K562 (cell line): Measurements from ENCODE around the gene CLDN11. TPM values are rescaled to one million over a fixed set of nuclear protein-coding genes. Genes with fewer than 3 reads are reported as not detected.

Experiments
- ATAC-seq: fragments of 200-7000 bp; cut with Tn5 transposase; 3 replicates; pipeline ENCODE4 v1.9.1; 2020; ENCODE audit warnings: moderate library complexity
- BruUV-seq: library from RNA; stranded (reverse); fragments of 400-500 nt; replicated peaks from 2 replicates; lab custom pipeline; 2021; lab: Mats Ljungman, UMichigan
- CTCF ChIA-PET: fragments of 300-600 bp; formaldehyde crosslinking; extraction: SDS; loops from one replicate; lab custom pipeline; 2021; ENCODE audit warnings: low intra/inter-chr PET ratio; lab: Yijun Ruan, JAX
- POLR2A ChIA-PET: fragments of 300-600, 350-650 bp; sonication (Branson Sonifier 250); formaldehyde crosslinking; extraction: SDS; loops from one replicate; lab custom pipeline; 2021; ENCODE audit warnings: antibody characterized with exemption, inconsistent platforms; lab: Yijun Ruan, JAX
- DNase-seq, 4 experiments: peaks; one replicate each; pipeline versions ENCODE4 v3.0.0 to v3.0.0-alpha.2; 2011 to 2018; ENCODE audit warnings: low spot score in 3 of 4, mixed read lengths in 3 of 4; ENCODE audit errors: extremely low read depth in 1 of 4
- FAIRE-seq: peaks from 2 replicates; lab custom pipeline; 2011; peaks lifted over from hg19 to GRCh38; lab: Jason Lieb, UNC
- H2AFZ ChIP-seq: 2 replicates; pipeline ENCODE4 v1.6.0; 2011; ENCODE audit warnings: low read depth, low read length, control low read depth, inconsistent platforms
- H3K27ac ChIP-seq: fragments of 200-600 bp; 3 replicates; pipeline ENCODE4 v1.8.0; 2011; ENCODE audit warnings: low read depth, mild to moderate bottlenecking, control low read depth, inconsistent platforms, low read length, moderate library complexity, mixed read lengths; ENCODE audit errors: extremely low read depth
- H3K27me3 ChIP-seq, 2 experiments: fragments of 300-600 bp in 1 of 2; 2 replicates in 1 of 2; 3 replicates in 1 of 2; pipeline versions ENCODE4 v1.6.0 to v1.8.0; 2011; ENCODE audit warnings: inconsistent platforms in 2 of 2, low read length in 2 of 2, mild to moderate bottlenecking in 1 of 2, mixed read lengths in 1 of 2, moderate library complexity in 1 of 2; ENCODE audit not compliant: control insufficient read depth in 2 of 2, insufficient read depth in 2 of 2
- H3K36me3 ChIP-seq: fragments of 300-600 bp; 3 replicates; pipeline ENCODE4 v1.8.0; 2011; ENCODE audit warnings: mild to moderate bottlenecking, low read length, inconsistent platforms; ENCODE audit not compliant: control insufficient read depth, insufficient read depth
- H3K4me1 ChIP-seq, 2 experiments: fragments of 200-600 bp in 1 of 2; replicated peaks in 1 of 2; 2 replicates in 1 of 2; 3 replicates in 1 of 2; pipeline versions ENCODE4 v1.5.1 to v1.8.0; 2011; ENCODE audit warnings: inconsistent platforms in 2 of 2, low read length in 2 of 2, mild to moderate bottlenecking in 1 of 2, mixed read lengths in 1 of 2, moderate library complexity in 1 of 2; ENCODE audit not compliant: control insufficient read depth in 2 of 2, insufficient read depth in 2 of 2
- H3K4me2 ChIP-seq: 2 replicates; pipeline ENCODE4 v1.6.1; 2011; ENCODE audit warnings: low read length, control low read depth, inconsistent platforms, mixed read lengths; ENCODE audit not compliant: insufficient read depth
- H3K4me3 ChIP-seq: fragments of 200-600 bp; sonication (generic), shearing (Covaris generic); 2 replicates; pipeline ENCODE4 v1.5.1; 2016; ENCODE audit warnings: control low read depth, inconsistent platforms
- H3K79me2 ChIP-seq: fragments of 200-600 bp; 3 replicates; pipeline ENCODE4 v1.8.0; 2011; ENCODE audit warnings: low read length, inconsistent platforms; ENCODE audit not compliant: control insufficient read depth, insufficient read depth
- H3K9ac ChIP-seq, 2 experiments: 2 replicates each; pipeline versions ENCODE4 v1.6.0 to v1.6.1; 2011; ENCODE audit warnings: low read depth in 2 of 2, low read length in 2 of 2, control low read depth in 1 of 2, inconsistent platforms in 1 of 2, mild to moderate bottlenecking in 1 of 2, mixed read lengths in 1 of 2; ENCODE audit not compliant: insufficient read depth in 1 of 2
- H3K9me1 ChIP-seq: one replicate; pipeline ENCODE4 v1.6.0; 2011; ENCODE audit warnings: inconsistent platforms, mild to moderate bottlenecking, low read length, moderate library complexity; ENCODE audit not compliant: control insufficient read depth, insufficient read depth
- H3K9me3 ChIP-seq: replicated peaks from 2 replicates; pipeline ENCODE4 v1.5.1; 2011; ENCODE audit warnings: low read depth, low read length, inconsistent platforms; ENCODE audit not compliant: control insufficient read depth, insufficient read depth
- H4K20me1 ChIP-seq: replicated peaks from 2 replicates; pipeline ENCODE4 v1.6.1; 2011; ENCODE audit warnings: low read length, inconsistent platforms, mixed read lengths; ENCODE audit not compliant: control insufficient read depth, insufficient read depth
- FOXK2 ChIP-seq, 2 experiments: fragments of 450-650 bp; IDR thresholded peaks in 1 of 2; conservative IDR thresholded peaks in 1 of 2; 2 replicates each; pipeline ENCODE4 v1.6.1; 2016; ENCODE audit warnings: low read depth in 2 of 2, mild to moderate bottlenecking in 1 of 2
- HMGN3 ChIP-seq: IDR thresholded peaks from 2 replicates; pipeline ENCODE4 v1.6.1; 2011; ENCODE audit warnings: borderline replicate concordance, low read depth, mild to moderate bottlenecking, mixed read lengths, low read length; ENCODE audit not compliant: insufficient read length; ENCODE audit errors: extremely low read depth
- KAT2B ChIP-seq: IDR thresholded peaks from one replicate; pipeline ENCODE4 v1.6.1; 2012; ENCODE audit warnings: low read depth, mild to moderate bottlenecking, control low read depth, inconsistent platforms, low read length, moderate library complexity
- NONO ChIP-seq, 2 experiments: fragments of 200-400 bp in 1 of 2; fragments of 450-650 bp in 1 of 2; formaldehyde crosslinking in 1 of 2; IDR thresholded peaks; 2 replicates each; pipeline ENCODE4 v1.6.1; 2017; ENCODE audit warnings: low read depth in 2 of 2, mild to moderate bottlenecking in 2 of 2, moderate library complexity in 2 of 2, low read length in 1 of 2
- TAF1 ChIP-seq: IDR thresholded peaks from 2 replicates; pipeline ENCODE4 v1.6.1; 2011; ENCODE audit warnings: mild to moderate bottlenecking, low read length, moderate library complexity; ENCODE audit not compliant: insufficient read depth, control insufficient read depth, severe bottlenecking; ENCODE audit errors: extremely low read depth
- TAF15 ChIP-seq: fragments of 200-400 bp; formaldehyde crosslinking; IDR thresholded peaks from 2 replicates; pipeline ENCODE4 v1.6.1; 2017; ENCODE audit warnings: mild to moderate bottlenecking, low read depth, low read length, moderate library complexity
- WGBS: fragments of 100-300 bp; shearing (Covaris generic); methylation state at CpG from one replicate; pipeline ENCODE4 v1.1.6; 2016; ENCODE audit warnings: low coverage, mixed read lengths; ENCODE audit not compliant: insufficient coverage; ENCODE audit errors: missing lambda C conversion rate; 5-methylcytosine and 5-hydroxymethylcytosine counted together
- in situ Hi-C: fragments of 300-500 bp; cut with MboI; formaldehyde crosslinking; loops from 4 replicates; pipeline ENCODE4 v1.15.0; 2018; ENCODE audit warnings: inconsistent platforms, mixed read lengths
- intact Hi-C: fragments of 100-400 bp; cut with micrococcal nuclease; formaldehyde crosslinking; loops from 2 replicates; pipeline ENCODE4 v1.14.2; 2022
- polyA plus RNA-seq, 8 experiments: library from polyadenylated mRNA; depleted of rRNA in 4 of 8; stranded (reverse) in 5 of 8; unstranded in 3 of 8; fragments of >200 nt; fragmentation: Nextera tagmentation in 2 of 8; fragmentation: Illumina TruSeq in 1 of 8; extraction: Ambion mirVana in 2 of 8; extraction: Trizol in 1 of 8; gene quantifications; 2 replicates each; pipeline versions ENCODE4 v1.2.1 to v1.2.3, GENCODE V29; 2011 to 2014; ENCODE audit warnings: inconsistent platforms in 1 of 8, missing spikeins in 1 of 8
- total RNA-seq, 7 experiments: library from RNA; depleted of rRNA in 6 of 7; stranded (reverse); fragments of >200 nt in 6 of 7; fragmentation: Illumina TruSeq in 2 of 7; extraction: Trizol in 2 of 7; gene quantifications; 2 replicates each; pipeline versions ENCODE4 v1.2.1 to v1.2.3, GENCODE V29; 2011 to 2021; ENCODE audit warnings: low replicate concordance in 1 of 7
- TF ChIP-seq, protein P1 (sequence below): fragments of 250-450 bp; sonication (Bioruptor Pico); IDR thresholded peaks from 2 replicates; pipeline ENCODE4 v1.8.0; 2022; ENCODE audit warnings: inconsistent platforms, mild to moderate bottlenecking, moderate library complexity, borderline replicate concordance
- TF ChIP-seq, protein P2 (sequence below): IDR thresholded peaks from 2 replicates; pipeline ENCODE4 v1.6.1; 2012; ENCODE audit warnings: low read depth, low read length, improper control_type of control experiment, borderline replicate concordance

CLDN11 gene
- total and polyA plus RNA-seq, 9 of the 15 experiments (the other 6 are each of a cell fraction or from before 2014, with no cell fraction given), result 0.05 to 0.41 (median 0.18) TPM; not detected in 1

DNA sequence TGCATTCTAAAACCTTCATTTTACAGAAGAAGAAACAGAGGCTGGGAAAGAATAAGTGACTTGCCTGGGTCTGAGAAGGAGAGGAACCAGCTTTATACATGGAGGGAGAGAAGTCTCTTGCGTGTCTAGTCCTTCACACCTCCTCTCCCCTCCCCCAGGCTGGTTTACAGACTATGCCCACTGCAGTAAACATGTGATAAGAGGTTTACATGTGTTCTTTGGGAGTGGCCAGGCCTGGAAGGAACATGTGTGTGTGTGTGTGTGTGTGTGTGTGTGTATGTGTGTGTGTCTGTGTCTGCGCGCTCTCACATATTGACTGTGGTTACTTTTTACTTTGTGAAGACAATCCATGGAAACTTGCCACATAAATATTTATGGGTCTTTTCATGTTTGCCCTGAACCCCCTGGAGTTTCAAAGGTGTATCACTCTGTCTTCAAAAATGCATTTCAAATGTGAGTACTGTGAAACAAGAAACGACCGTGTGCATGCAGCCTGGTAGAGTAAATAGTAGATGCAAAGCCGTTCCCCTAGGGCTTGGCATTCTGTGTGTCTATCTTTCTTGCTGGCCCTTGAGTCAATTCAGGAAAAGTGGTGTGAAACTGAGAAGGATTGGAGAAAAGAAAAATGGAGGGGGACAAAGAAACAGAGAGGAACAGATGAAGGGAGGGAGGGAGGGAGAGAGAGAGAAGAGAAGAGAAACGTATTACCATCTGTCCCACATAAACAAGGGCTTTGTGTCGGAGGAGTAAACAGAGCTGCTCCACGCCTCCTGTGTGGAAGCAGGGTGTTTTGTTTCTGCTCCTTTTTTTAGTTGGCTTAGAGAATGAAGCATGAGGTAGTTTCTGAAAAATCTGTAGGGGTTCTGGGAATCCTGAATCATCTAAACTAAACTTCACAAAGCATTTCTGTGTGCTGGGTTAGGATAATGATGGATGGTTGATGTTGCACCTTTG is 51.7 kb downstream of the CLDN11 start:
- CTCF ChIA-PET, result no interaction called here
- TF ChIP-seq FOXK2 (conservative IDR thresholded peaks at IDR 0.05 in 1 of 2, IDR thresholded peaks at IDR 0.05 in 1 of 2; ENCODE audit: low read depth in 2 of 2), result 0 out of 4 replicates have a peak, but pooled peaks of 1 of the 2 experiments have one; percentile 29
- TF ChIP-seq NONO (IDR thresholded peaks at IDR 0.05; ENCODE audit: low read depth in 2 of 2, low read length in 1 of 2), result no peak

GRCh38 chr3:170471149-170471548 is 52.5 kb downstream of the CLDN11 start:
- Histone ChIP-seq H3K9me1 (no peaks in the 10 kb centered on the region), H3K4me3 (no peak overlapping the region), H3K27me3 (peaks cover 19 to 28% of the 10 kb centered on the region in 2 experiments; a peak in 4 of 5 replicates), H3K4me1 (no peaks in the 10 kb centered on the region), H3K4me2 (no peak overlapping the region), H3K79me2 (no peaks in the 10 kb centered on the region), H3K9ac (no peak overlapping the region), H4K20me1 (no peaks in the 10 kb centered on the region), H3K9me3 (no peaks in the 10 kb centered on the region), H3K27ac (no peak overlapping the region), H3K36me3 (no peaks in the 10 kb centered on the region), H2AFZ (no peak overlapping the region)
- ChIA-PET CTCF (no interaction called here), POLR2A (no interaction called here)
- BruUV-seq, result no TSS peak
- in situ Hi-C loops (no loop called here), intact Hi-C loops (no loop called here)
- no peak for DNase-seq
- WGBS, result 2% methylated on average over 3 of the region's 3 CpGs
- no peak for FAIRE-seq
- ATAC-seq, result no peak; the same call in 2 of the 3 replicates
- TF ChIP-seq TAF15, result no peak
- TF ChIP-seq, protein P1, sequence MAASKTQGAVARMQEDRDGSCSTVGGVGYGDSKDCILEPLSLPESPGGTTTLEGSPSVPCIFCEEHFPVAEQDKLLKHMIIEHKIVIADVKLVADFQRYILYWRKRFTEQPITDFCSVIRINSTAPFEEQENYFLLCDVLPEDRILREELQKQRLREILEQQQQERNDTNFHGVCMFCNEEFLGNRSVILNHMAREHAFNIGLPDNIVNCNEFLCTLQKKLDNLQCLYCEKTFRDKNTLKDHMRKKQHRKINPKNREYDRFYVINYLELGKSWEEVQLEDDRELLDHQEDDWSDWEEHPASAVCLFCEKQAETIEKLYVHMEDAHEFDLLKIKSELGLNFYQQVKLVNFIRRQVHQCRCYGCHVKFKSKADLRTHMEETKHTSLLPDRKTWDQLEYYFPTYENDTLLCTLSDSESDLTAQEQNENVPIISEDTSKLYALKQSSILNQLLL (CRISPR knock-in tag), result no peak
- TF ChIP-seq KAT2B, result no peak
- TF ChIP-seq, protein P2, sequence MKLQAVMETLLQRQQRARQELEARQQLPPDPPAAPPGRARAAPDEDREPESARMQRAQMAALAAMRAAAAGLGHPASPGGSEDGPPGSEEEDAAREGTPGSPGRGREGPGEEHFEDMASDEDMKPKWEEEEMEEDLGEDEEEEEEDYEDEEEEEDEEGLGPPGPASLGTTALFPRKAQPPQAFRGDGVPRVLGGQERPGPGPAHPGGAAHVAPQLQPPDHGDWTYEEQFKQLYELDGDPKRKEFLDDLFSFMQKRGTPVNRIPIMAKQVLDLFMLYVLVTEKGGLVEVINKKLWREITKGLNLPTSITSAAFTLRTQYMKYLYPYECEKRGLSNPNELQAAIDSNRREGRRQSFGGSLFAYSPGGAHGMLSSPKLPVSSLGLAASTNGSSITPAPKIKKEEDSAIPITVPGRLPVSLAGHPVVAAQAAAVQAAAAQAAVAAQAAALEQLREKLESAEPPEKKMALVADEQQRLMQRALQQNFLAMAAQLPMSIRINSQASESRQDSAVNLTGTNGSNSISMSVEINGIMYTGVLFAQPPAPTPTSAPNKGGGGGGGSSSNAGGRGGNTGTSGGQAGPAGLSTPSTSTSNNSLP, result no peak
- no peak for TF ChIP-seq TAF1
- no peak for TF ChIP-seq HMGN3

More for the DNA sequence above, 51.7 kb downstream of the CLDN11 start:
- Histone ChIP-seq H3K79me2 (no peaks in the 10 kb centered on the region), H4K20me1 (no peaks in the 10 kb centered on the region), H3K27ac (no peak overlapping the region), H3K9ac (no peak overlapping the region), H3K9me3 (no peaks in the 10 kb centered on the region), H3K4me3 (no peak overlapping the region), H3K9me1 (no peaks in the 10 kb centered on the region), H2AFZ (no peak overlapping the region), H3K4me2 (no peak overlapping the region), H3K27me3 (peaks cover 18 to 21% of the 10 kb centered on the region in 2 experiments; a peak in 4 of 5 replicates), H3K36me3 (no peaks in the 10 kb centered on the region), H3K4me1 (no peaks in the 10 kb centered on the region)
- intact Hi-C loops (no loop called here), in situ Hi-C loops (no loop called here)
- 27% methylated on average over 6 of the region's 9 CpGs for WGBS
- POLR2A ChIA-PET, result interaction anchor here (1.8 kb wide), 1 partner anchor 10 kb away, joined by 4 read pairs; no protein-coding TSS in a partner anchor
- ATAC-seq, result no peak
- peak in 1 of 4 experiments; percentile 10 for DNase-seq
- no peak for FAIRE-seq
- BruUV-seq, result no TSS peak
